ENCODE results near the gene NUP98.

GRCh38 chr11:3836903-3837302, 39.5 kb upstream of the NUP98 start:
- TF ChIP-seq JUND (IDR thresholded peaks at IDR 0.05) (no peak), RXRA (IDR thresholded peaks at IDR 0.05) (no peak), MAX (IDR thresholded peaks at IDR 0.05) (no peak), CTCF (IDR thresholded peaks at IDR 0.05; ENCODE audit: low read depth, low read length, missing input control) (no peak), TAF1 (conservative IDR thresholded peaks at IDR 0.05) (no peak), ATF3 (IDR thresholded peaks at IDR 0.05) (no peak)
